Inferior parietal cortex (tissue), 1 donor: ENCODE data around the gene UBE2O.
"Not testable (repeated sequence)": the region's sequence is repeated elsewhere in the genome, so short reads cannot be mapped to it uniquely, and the experiment has no call there.

Experiments used
- DNase-seq: peaks from one replicate; pipeline ENCODE4 v3.0.0-alpha.2; 2016; ENCODE audit errors: extremely low spot score

Gene UBE2O

DNA sequence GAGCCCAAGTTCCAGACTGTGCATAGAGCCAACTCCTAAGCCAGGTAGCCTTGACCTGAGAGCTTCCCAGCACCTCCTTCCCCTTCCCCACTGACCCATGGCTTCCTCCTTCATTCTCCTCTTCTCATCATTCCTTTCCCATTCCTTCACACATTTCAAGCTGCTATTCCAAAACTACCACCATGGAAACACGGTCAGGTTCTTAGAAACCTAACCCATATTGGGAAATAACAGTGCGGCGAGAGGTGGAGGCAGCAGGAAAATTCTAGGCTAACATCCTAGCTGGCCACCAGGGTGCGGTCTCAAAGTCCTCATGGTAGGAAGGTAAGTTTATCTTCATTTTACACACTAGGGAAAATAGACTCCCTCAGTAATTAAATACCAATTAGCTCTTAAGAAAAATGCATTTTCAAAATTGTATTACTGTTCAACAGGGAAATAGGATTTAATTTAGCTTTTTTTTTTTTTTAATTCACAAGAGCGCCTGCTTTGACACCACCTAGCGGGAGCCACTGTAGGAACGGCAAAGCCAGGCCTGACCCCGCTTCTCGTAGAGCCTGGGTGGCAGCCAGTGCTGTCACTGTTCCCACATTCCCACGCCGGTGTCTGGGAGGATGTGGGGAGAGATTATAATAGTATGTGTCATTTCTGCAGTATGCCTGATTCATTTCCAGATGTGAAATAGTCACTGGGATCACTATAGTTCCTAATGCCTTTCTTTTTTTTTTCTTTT, 82.5 kb downstream of the UBE2O start:
- DNase-seq, result no peak

DNA sequence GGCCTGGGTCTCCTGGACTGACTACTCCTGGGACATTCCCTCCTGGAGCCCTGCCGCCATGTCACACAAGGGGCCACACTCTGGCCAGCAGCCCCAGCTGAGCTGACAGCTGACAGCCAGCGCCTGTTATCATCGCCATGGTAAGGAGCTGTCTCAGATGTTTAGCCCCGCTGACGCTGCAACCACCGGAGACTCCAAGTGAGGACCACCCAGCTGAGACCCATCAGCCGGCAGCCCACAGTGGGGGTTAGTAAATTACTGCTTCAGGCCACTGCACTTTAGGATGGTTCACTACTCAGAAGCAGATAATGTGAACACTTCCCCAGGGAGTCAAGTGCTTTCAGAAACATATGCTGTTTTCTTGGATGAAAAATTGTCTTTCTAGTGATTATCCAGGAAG, 83.1 kb downstream of the UBE2O start:
- DNase-seq, result no peak

DNA sequence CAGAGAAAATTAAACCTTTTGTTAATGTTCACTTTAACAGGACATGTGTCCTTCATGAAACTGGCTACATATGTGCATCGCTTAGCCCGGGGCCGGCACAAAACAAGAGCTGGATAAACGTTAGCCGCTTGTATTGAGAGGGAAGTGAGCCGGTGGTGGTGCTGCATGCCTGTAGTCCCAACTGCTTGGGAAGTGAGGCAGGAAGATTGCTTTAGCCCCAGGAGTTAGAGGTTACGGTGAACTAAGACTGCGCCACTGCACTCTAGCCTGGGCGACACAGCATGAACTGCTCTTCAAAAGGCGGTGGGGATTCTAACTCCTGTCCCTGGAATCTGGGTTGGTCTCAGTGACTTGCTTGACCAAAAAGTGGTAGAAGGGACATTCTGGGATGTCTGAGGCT, 83.6 kb downstream of the UBE2O start:
- no peak for DNase-seq

DNA sequence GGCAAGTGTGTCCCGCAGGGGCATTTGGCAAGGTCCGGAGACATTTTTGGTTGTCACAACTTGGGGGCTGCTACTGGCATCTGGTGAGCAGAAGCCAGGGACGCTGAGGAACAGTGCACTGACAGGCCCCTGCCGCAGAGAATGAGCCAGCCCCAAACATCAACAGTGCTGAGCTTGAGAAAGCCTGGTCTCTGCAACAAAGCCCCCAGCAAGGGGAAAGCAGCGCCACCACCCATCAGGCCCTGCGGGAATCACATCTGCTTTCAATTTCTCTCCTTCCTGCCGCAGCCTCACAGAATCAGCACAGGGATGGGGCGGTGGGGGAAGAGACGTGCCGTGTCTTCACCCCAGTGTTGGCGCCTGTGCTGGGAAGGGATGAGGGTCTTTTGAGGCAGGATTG, 84.4 kb downstream of the UBE2O start:
- no peak for DNase-seq

DNA sequence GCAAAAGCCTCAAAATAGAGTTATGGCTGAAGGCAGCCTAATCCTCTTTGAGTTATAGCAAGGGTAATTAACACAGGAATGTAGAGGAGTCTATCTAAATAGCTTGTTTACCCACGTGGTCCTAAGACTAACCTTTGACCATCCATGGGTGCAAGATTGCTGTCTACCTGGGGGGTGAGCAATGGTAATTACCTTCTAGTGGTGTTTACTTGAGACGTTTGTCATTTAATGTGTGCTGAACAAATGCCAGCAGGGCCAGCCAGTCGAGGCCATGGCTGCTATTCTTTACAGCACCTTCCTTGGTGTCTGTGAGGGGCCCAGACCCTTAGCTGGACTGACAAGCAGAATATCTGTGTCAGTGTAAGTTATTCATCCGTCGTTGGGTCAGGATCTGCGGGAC, 85.3 kb downstream of the UBE2O start:
- DNase-seq, result no peak

DNA sequence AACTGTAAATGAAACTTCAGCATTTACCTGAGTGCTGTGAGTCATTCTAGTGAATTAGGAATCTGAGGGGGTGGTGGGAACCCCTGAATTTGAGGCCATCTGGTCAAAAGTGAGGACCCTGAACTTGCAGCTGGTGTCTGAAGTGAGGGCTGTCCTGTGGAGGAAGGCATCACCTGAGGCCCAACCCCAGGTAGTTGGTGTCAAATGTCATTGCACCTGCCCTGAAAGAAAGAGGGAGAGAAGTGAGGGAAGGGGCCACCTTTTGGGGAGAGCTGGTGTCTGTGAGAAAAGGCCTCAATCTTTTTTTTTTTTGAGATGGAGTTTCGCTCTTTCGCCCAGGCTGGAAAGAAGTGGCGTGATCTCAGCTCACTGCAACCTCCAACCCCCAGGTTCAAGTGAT, 86.7 kb downstream of the UBE2O start:
- DNase-seq, result no peak

DNA sequence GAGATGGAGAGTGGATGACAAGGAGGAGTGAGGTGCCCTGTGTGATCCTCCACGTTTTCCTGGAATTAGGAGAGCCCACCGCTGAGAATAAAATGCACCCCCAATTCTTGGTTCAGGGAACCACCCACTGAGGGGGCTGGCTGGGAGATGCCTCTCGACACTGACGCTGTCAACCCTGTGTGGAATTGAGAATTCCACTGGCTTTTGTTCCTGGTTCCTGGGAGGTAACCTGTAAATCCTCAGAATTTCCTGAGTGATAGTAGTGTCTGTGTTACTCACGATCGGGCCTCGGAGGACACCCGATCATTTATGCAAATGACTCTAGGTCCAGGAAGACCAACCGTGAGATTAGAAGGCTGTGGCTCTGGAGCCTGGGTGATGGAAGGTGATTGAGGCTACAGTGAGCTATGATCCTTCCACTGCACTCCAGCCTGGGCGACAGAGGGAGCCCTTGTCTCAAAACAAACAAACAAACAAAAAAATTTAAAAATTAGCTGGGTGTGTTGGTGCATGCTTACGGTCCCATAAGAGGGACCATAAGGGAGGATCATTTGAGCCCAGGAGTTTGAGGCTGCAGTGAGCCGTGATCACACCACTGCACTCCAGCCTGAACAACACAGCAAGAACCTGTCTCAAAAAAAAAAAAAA, 87.6 kb downstream of the UBE2O start:
- DNase-seq, result no peak

DNA sequence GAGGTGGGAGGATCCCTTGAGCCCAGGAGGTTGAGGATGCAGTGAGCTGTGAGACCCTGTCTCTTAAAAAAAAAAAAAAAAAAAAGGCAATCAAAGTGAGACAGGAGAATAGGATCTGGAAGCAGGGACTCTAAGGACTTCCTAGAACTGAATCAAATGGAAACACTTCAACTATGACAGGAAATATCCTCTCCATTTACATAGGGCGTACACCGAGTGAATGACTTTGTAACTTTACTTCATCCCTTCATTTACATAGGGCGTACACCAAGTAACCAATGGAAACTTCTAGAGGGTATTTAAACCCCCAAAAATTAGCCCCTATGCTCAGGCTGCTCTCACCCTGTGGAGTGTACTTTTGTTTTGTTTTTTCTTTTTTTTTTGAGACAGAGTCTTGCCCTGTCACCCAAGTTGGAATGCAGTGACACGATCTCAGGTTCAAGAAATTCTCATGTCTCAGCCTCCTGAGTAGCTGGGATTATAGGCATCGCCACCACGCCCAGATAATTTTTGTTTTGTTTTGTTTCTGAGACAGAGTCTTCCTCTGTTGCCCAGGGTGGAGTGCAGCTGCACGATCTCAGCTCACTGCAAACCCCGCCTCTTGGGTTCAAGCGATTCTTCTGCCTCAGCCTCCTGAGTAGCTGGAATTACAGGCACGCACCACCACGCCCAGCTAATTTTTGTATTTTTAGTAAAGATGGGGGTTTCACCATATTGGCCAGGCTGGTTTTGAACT, 89.7 kb downstream of the UBE2O start:
- no peak for DNase-seq

DNA sequence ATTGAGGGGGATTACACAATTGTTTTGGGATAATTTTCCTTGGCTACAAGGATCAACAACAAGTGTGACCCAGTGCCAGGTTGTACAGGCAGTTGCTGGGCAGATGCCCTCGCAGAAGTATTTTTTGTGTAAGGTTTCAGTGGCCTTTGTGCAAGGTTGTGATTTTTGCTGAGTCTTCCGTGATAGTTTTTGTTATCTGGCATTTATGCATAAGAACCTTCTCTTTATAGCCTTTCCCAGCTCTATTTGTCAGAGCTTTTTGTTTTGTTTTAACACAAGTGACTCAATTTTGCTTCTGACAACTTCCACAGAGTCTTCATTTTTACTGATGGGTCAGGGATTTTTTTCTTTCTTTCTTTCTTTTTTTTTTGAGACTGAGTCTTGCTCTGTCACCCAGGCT, 92.5 kb downstream of the UBE2O start:
- no peak for DNase-seq

DNA sequence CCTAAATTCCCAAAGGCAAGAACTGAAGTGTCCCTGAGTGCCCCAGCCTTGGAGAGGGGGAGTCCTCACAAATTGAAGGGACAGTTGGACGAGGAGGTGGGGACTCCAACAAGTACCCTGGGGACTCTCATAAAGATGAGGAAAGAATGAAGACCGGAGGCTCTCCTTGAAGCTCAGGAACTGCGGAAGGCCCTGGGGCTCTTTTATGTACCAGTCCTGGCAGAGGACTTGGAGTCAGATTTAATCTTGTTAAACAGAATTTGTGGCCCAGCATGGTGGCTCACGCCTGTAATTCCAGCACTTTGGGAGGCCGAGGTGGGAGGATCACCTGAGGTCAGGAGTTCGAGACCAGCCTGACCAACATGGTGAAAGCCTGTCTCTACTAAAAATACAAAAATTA, 93.2 kb downstream of the UBE2O start:
- not testable (repeated sequence) for DNase-seq

DNA sequence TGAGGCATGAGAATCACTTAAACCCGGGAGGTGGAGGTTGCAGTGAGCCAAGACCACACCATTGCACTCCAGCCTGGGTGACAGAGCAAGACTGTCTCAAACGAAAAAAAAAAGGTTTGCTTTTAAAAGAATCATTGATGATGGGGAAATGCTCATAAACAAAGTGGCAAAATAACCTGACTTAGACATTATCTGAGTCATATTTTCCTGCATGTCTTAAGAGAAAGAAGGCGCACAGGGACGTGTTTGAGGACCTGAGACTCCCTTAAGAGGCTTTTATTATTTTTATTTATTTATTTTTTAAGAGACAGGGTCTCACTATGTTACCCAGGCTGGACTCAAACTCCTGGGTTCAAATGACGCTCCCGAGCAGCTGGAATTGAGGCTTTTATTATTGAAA, 93.6 kb downstream of the UBE2O start:
- no peak for DNase-seq

DNA sequence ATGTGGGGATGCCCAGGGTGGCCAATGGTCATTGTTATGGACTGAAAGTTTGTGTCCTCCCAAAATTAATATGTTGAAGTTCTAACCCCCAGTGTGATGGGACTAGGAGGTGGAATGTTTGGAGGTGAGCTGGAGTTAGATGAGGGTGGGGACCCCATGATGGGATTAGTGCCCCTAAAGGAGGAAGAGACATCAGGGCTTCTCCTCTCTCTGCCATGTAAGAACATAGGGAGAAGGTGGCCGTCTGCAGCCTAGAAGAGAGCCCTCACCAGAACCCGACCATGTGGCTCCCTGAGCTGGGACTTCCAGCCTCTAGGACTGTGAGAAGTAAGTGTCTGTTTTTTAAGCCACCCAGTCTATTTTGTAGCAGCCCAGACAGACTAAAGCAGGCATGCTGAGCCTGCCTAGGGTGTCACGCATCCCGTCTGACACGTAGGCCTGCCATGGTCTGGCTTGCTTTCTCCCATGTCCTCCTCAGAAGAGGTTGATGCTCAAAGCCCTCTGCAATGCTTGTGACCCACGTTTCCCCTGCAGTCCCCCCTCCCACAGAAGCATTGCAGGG, 95.3 kb downstream of the UBE2O start:
- DNase-seq, result no peak

DNA sequence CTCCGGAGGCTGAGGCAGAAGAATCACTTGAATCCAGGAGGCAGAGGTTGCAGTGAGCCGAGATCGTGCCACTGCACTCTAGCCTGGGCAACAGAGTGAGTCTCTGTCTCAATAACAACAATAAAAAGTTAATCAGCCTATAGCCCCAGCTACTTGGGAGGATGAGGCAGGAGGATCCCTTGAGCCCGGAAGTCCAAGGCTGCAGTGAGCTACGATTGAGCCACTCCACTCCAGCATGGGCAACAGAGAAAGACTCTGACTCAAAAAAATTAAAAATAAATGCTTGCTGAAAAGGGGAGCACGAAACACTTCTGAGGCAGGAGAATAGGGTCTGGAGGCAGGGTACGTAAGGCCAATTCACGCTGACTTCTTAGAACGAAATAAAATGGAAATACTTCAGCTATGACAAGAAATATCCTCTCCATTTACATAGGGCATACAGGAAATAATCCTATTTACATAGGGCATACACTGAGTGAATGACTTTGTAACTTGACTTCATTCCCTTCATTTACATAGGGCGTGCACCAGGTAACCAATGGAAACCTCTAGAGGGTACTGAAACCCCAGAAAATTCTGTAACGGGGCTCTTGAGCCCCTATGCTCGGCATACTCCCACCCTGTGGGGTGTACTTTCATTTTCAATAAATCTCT, 96.0 kb downstream of the UBE2O start:
- no peak for DNase-seq

DNA sequence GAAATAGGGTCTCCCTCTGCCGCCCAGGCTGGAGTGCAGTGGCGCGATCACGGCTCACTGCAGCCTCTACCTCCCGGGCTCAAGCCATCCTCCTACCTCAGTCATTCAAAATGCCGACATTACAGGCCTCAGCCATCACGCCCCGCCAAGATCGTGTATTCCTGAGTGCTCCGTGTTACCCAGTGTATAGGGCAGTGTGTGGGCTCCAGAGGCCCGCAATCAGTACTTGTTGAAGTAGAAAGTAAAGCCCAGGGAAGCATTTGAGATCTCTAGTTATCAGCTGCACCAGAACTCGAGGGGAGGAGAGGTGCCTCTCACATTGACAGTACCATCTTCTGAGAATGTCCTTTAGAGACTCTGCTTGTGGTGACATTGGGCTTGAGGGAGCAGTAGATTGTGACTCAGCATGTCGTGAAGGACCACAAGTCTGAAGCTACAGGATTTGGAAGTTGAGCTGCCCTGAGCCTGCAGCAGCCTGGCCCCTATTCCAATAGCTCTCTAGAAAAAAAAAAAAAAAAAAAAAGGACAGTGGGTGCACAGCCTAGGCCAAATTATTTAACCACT, 98.1 kb downstream of the UBE2O start:
- DNase-seq, result peak; percentile 44

DNA sequence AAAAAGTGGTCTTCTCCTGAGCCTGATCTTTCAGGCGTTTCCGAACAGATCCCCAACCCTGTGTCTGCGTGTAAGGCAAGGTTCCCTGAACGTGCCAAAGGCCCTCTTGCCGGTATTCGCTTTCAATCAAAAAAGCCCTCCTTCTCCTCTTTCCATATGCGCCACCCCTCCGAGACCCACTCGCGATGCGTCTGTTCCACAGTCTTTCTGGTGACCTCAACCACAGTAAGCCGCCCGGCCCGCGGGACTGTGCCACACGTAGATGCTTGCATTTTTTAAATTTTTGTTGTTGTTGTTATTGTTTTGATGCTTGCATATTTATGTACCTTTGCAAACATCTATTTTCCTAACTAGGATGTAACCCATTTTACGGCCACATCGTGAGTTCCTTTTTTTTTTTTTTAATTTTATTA, 98.6 kb downstream of the UBE2O start:
- no peak for DNase-seq

DNA sequence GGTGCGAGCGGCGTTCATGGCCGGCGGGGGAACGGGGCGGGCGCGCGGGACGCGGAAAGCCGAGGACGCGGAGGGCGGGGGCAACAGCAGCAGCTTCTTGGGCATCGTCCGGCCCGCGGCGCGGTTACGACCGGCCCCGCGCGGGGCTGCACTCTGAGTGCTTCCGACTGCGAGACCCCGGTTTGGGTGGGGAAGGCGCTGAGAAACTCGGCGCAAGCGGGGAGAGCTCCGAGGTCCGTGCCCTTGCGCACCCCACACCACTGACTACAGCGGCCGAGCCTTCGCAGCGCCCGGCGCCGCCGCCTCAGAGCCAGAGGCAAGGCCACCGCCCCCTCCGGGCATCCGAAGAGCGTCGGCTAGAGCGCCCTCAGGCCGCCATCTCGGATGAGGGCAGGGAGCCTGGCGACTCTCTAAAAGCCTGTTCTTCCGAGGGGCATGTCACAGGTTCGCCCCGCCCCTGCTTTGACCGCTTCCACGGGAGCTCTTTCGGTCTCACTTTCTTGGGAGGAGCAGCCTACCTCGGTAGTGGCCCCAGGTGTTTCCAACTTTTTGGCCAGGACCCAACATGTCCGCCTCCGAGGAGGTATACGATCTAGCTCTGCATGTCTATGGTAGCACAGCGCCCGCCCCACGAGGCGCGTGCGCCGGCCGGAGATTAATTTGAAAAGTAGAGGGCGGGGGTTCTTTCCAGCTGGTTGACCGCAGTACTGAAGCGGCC, 99.2 kb downstream of the UBE2O start, which contains the start of gene PRPSAP1:
PRPSAP1 (minus strand) TSS at position 318 of the 718 bp plus-strand sequence; CDS start at position 105, 213 bp downstream.
- DNase-seq, result peak; percentile 93

DNA sequence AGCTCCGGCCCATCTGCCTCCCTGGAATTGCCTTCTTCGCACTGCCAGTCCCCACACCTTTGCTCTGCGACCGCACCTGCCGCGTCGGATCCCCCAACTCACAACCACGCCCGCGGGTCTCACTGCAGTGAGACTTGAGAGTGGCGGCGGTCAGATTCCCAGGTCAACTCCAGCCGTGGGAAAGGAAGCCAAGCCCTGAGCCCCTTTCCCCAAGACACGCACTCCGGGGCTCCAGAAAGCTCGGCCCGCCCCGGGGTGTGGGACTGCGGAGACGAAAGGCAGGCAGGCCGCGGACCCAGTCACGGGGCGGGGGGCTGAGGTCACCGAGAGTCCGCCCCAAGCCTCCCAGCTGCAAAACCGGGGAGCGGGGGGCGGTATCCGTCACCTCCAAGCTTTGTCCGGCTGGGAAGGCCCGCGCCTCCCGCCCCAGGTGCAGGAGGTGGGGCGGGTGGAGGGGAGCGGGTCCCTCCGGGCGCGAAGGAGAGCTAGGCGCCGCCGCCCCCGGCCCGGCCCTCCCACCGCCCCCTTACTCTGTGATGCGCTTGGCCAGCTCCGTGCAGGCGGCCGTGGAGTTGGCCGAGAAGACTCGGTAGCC, 99.9 kb downstream of the UBE2O start:
- DNase-seq, result no peak

DNA sequence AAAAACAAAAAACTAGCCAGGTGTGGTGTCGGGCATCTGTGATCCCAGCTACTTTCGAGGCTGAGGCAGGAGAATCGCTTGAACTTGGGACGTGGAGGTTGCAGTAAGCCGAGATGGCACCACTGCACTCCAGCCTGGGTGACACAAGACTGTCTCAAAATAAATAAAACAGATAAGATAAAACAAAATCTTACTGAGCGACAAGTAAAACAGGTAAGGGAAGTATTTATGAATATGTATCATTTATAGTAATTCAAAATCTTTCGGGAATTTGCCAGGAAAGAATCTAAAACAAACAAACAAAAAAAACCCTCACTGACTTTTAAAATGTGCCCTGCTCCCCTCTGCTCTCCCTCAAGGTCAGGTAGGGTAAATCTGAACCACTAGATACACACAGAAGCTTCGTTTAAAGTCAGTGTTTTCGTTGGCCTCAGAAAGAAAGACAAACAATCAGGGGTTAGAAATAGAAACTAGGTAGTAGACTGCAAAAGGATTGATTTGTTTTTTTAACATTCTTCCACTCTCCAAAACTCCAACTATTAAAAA, 101.4 kb downstream of the UBE2O start:
- no peak for DNase-seq

DNA sequence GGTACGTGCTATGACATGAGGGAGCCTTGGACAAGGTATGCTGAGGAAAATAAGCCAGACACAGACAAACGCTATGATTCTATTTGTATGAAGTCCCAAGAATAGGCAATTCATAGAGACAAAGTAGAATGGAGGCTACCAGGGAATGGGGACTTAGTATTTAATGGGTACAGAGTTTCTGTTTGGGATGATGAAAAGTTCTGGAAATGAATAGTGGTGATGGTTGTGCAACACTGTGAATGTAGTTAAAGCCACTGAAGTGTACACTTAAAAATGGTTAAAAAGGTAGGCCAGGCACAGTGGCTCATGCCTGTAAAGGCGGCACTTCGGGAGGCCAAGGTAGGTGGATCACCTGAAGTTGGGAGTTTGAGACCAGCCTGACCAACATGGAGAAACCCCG, 102.5 kb downstream of the UBE2O start:
- DNase-seq, result no peak

DNA sequence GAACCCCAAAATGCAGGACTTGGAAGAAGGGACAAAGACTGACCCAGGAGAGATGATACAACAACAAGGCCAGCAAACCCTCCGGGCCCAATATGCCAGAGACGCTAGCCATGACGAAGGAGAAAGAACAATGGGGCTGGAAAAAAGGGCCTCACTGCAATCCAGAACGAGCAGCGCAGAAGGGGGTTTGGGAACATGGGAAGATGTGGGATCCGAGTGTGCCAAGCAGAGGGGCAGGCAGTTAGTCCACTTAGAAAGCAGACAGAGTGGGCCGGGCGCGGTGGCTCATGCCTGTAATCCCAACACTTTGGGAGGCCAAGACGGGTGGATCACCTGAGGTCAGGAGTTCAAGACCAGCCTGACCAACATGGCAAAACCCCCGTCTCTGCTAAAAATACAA, 106.0 kb downstream of the UBE2O start:
- DNase-seq, result not testable (repeated sequence)
